Esophagus squamous epithelium (tissue), 4 donors: Measurements from ENCODE around the gene TEX44.

ENCODE experiments used
- POLR2A ChIP-seq, 4 donors: fragments of 450-650 bp; IDR thresholded peaks; one replicate each; pipeline ENCODE4 v1.6.1; 2017; ENCODE audit warnings: antibody characterized with exemption in 4 of 4, mild to moderate bottlenecking in 4 of 4, moderate library complexity in 3 of 4
- TF ChIP-seq, protein P1 (sequence below), 6 experiments: fragments of 450-650 bp in 4 of 6; fragments of 200-600 bp in 2 of 6; sonication (generic) in 2 of 6; IDR thresholded peaks; one replicate each; pipeline ENCODE4 v1.5.1; 2016 to 2019; ENCODE audit warnings: antibody characterized with exemption in 6 of 6, mild to moderate bottlenecking in 4 of 6, moderate library complexity in 4 of 6

GRCh38 chr2:231554748-231555545 lies 37.7 kb upstream of the TEX44 start:
- TF ChIP-seq POLR2A (IDR thresholded peaks at IDR 0.05): no peak
- TF ChIP-seq, protein P1, sequence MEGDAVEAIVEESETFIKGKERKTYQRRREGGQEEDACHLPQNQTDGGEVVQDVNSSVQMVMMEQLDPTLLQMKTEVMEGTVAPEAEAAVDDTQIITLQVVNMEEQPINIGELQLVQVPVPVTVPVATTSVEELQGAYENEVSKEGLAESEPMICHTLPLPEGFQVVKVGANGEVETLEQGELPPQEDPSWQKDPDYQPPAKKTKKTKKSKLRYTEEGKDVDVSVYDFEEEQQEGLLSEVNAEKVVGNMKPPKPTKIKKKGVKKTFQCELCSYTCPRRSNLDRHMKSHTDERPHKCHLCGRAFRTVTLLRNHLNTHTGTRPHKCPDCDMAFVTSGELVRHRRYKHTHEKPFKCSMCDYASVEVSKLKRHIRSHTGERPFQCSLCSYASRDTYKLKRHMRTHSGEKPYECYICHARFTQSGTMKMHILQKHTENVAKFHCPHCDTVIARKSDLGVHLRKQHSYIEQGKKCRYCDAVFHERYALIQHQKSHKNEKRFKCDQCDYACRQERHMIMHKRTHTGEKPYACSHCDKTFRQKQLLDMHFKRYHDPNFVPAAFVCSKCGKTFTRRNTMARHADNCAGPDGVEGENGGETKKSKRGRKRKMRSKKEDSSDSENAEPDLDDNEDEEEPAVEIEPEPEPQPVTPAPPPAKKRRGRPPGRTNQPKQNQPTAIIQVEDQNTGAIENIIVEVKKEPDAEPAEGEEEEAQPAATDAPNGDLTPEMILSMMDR (IDR thresholded peaks at IDR 0.05): no peak
